AG09309 (cell line): Measurements from ENCODE around the gene RMND5B.
A peak's percentile ranks its signal among the peaks of the same experiment; 100 is the strongest.
"Not testable (repeated sequence)": the region's sequence is repeated elsewhere in the genome, so short reads cannot be mapped to it uniquely, and the experiment has no call there.

ENCODE experiments used
- DNase-seq: peaks from one replicate; pipeline ENCODE4 v3.0.0-alpha.2; 2010; ENCODE audit warnings: low read depth
- H3K4me3 ChIP-seq: 2 replicates; pipeline ENCODE4 v1.5.1; 2011; ENCODE audit warnings: mild to moderate bottlenecking, low read depth, low read length, moderate library complexity; ENCODE audit not compliant: control insufficient read depth
- TF ChIP-seq, protein P1 (sequence below): IDR thresholded peaks from 2 replicates; pipeline ENCODE4 v1.5.1; 2011; ENCODE audit warnings: mild to moderate bottlenecking, low read depth, low read length, inconsistent platforms; ENCODE audit not compliant: insufficient read depth, control insufficient read depth; ENCODE audit errors: missing control alignments

The RMND5B gene, protein sequence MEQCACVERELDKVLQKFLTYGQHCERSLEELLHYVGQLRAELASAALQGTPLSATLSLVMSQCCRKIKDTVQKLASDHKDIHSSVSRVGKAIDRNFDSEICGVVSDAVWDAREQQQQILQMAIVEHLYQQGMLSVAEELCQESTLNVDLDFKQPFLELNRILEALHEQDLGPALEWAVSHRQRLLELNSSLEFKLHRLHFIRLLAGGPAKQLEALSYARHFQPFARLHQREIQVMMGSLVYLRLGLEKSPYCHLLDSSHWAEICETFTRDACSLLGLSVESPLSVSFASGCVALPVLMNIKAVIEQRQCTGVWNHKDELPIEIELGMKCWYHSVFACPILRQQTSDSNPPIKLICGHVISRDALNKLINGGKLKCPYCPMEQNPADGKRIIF

DNA sequence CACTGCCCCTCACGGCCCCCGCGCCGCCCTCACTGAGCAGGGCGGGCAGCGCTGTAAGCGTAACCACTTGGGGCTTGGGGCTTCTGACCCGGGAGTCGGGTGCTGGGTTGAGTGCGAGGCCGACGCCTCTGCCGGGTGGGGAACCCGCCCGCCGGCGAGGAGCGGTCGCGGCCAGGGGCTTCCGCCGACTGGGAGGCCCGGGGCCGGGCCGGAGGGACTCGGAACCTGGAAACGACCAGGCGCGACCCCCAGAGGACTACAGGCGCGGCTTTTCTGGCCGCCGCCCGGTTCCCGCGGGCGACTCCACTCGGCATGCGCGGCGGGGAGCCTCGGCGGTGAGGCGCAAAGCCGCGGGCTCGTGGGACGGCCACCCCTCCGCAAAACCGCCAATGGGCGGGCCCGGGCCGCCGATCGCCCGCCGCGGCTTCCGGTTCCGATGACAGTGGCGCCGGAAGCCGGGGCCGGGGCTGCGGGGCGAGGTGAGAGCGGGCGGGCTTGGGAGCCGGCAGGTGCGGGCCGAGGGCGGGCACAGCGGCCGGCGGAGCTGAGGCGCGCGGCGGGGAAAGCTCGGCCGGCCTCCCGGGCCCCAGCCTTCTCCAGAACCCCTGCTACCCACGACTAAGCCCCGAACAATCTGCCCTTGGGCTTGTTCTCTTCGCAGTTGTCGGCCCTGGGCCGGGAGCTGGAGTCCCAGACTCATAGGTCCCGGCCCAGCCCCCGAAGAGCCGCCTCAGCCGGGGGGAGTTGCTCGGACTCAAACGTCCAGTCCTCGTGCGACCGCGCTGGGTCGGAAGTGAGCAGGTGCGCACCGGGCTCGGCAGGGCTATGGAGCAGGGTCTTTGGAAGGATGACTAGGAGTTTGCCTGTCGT is at the start of gene RMND5B:
Gene RMND5B (plus strand): TSS at position 439 of the 870 bp plus-strand sequence. CDS start 7,106 bp downstream, outside the sequence.
- TF ChIP-seq, protein P1, sequence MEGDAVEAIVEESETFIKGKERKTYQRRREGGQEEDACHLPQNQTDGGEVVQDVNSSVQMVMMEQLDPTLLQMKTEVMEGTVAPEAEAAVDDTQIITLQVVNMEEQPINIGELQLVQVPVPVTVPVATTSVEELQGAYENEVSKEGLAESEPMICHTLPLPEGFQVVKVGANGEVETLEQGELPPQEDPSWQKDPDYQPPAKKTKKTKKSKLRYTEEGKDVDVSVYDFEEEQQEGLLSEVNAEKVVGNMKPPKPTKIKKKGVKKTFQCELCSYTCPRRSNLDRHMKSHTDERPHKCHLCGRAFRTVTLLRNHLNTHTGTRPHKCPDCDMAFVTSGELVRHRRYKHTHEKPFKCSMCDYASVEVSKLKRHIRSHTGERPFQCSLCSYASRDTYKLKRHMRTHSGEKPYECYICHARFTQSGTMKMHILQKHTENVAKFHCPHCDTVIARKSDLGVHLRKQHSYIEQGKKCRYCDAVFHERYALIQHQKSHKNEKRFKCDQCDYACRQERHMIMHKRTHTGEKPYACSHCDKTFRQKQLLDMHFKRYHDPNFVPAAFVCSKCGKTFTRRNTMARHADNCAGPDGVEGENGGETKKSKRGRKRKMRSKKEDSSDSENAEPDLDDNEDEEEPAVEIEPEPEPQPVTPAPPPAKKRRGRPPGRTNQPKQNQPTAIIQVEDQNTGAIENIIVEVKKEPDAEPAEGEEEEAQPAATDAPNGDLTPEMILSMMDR, result no peak
- peak within 1 kb of the TSS; percentile 97 for H3K4me3 ChIP-seq
- peak; percentile 28 for DNase-seq

DNA sequence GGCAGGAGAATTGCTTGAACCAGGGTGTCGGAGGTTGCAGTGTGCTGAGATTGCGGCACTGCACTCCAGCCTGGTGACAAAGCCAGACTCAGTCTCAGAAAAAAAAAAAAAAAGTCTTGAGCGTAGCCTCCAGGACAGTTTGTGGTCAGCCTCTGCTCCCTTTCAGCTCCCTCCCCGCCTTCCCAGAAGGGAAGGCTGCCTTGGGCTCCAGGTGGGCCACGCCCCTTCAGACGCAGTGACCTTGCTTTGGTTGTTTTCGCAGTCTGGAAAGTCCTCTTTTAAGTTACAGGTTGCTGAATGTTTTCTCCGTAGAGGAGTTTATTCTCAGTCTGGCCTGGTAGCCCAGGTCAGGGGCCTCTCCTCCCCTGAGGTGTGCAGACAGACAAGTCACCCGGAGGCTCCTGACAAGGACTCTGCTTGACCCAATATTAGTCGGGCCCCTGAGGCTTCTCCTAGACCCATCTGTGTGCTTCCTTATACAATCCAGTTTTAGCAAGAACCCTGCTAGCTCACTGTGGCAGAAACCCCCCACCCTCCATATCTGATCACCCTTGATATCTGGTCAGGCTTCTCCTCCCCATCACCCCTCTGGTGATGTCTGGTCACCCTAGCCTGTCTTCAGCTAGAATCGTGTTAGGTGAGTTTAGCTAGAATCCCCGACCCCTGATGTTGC is 49.1 kb upstream of the RMND5B start:
- no peak overlapping the region for H3K4me3 ChIP-seq
- no peak for DNase-seq
- TF ChIP-seq, protein P1, result no peak

DNA sequence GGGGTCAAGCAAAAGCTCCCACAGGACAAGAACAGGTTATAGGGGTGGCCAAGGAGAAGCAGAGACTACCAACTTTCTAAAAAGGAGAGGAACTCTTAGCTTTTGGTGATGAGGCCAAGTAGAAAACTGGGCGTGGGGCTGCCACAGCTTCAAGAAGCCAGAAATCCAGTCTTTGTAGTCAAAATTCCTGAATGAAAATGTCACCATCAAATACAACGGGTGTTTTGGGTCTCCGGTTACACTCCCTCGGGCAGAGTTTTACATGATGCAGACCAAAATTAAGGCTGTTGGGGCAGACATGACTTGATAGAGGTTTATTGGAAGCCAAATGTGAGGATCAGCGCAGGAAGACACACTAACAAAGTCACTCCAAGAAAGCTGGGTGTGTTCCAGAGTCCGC is 46.9 kb upstream of the RMND5B start:
- TF ChIP-seq, protein P1, result no peak
- DNase-seq, result no peak
- H3K4me3 ChIP-seq, result no peak overlapping the region

DNA sequence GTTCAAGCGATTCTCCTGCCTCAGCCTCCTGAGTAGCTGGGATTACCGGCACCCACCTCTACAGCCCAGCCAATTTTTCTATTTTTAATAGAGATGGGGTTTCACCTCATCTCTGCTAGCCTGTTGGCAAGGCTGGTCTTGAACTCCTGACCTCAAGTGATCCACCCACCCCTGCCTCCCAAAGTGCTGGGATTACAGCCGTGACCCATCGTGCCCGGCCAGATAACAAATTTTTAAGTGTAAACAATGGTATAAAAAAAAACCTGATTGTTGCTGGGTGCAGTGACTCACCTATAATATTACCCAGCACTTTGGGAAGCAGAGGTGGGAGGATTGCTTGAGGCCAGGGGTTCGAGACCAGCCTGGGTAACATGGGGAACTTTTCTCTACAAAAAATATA is 45.5 kb upstream of the RMND5B start:
- DNase-seq, result no peak
- H3K4me3 ChIP-seq, result no peak overlapping the region
- TF ChIP-seq, protein P1, result no peak

DNA sequence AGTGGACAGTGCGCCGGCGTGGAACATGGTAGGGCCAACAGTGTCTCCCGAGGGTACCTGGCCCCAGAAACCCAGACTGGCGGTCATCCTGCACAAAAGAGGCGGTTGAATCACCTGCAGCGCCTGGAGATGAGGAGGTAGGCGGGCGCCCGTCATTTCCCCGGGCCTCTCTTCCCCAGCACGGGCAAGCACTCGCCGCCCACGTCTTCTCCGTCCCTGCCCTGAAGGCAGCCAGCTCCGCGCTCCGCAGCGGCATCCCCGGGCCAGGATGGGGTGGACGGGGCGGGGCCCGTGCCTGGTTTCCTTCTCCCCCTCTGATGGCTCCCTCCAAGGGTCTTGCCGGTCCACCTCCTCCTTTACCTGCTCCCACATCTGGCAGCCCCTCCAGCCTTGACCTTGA is 44.5 kb upstream of the RMND5B start:
- DNase-seq, result no peak
- TF ChIP-seq, protein P1, result no peak
- H3K4me3 ChIP-seq, result no peak overlapping the region

DNA sequence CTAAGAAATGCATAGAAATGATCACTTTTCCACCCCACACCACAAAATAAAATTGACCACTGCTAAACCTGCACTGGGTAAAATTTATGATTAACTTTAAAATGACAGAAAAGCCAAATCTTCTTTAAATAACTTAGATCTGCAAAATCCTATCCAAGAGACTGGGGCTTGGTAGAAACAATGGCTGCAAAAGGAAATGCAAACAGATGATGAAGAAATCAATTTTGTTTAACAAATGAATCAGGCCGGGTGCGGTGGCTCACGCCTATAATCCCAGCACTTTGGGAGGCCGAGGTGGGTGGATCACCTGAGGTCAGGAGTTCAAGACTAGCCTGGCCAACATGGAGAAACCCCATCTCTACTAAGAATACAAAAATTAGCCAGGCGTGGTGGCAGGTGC is 43.6 kb upstream of the RMND5B start:
- not testable (repeated sequence) for H3K4me3 ChIP-seq, DNase-seq
